ENCODE data around the gene BMP8A. TPM values are rescaled to one million over a fixed set of nuclear protein-coding genes. Genes with fewer than 3 reads are reported as not detected.

BMP8A gene
- total RNA-seq, 1 experiment from 2014 or later, result 0.11 TPM

- no peak for DNase-seq
- TF ChIP-seq EZH2phosphoT487 (IDR thresholded peaks at IDR 0.05; ENCODE audit: borderline replicate concordance, low read length), result no peak
- no peak for TF ChIP-seq EZH2 (IDR thresholded peaks at IDR 0.05; ENCODE audit: low read length, unreplicated experiment)
- no peak for TF ChIP-seq CTCF (conservative IDR thresholded peaks at IDR 0.05; ENCODE audit: low read depth, low read length)
- Histone ChIP-seq H3K9me2 (replicated peaks; ENCODE audit: low read length) (no peaks in the 10 kb centered on the region), H4K20me1 (ENCODE audit: low read length) (no peaks in the 10 kb centered on the region), H3K4me3 (ENCODE audit: low read length) (no peak overlapping the region), H3K4me2 (ENCODE audit: low read length) (no peak overlapping the region), H3F3A (ENCODE audit: low read length, unreplicated experiment) (no peaks in the 10 kb centered on the region), H3K36me3 (ENCODE audit: low read depth, low read length) (peaks cover 31% of the 10 kb centered on the region), H3K27ac (ENCODE audit: low read length) (no peak overlapping the region), H3K9me3 (ENCODE audit: low read length) (no peaks in the 10 kb centered on the region), H3K79me2 (ENCODE audit: low read length) (no peaks in the 10 kb centered on the region), H3K9ac (ENCODE audit: low read length) (no peak overlapping the region), H2AFZ (ENCODE audit: low read length) (no peak overlapping the region), H3K4me1 (ENCODE audit: insufficient read depth, low read length) (no peaks in the 10 kb centered on the region), H3K27me3 (ENCODE audit: low read length) (no peaks in the 10 kb centered on the region)
- POLR2A ChIA-PET (ENCODE audit: unreplicated experiment), result no interaction called here
- CTCF ChIA-PET, result no interaction called here
- no peak for ATAC-seq
- intact Hi-C loops (cut with micrococcal nuclease), result no loop called here
- no TSS peak for BruUV-seq (replicated peaks)
These were observed 6.9 kb upstream of the BMP8A start for GRCh38 chr1:39484564-39484963.

GRCh38 chr1:39485046-39485803, 6.2 kb upstream of the BMP8A start:
- ATAC-seq (no peak), DNase-seq (no peak)
- H3K4me3 ChIP-seq (ENCODE audit: low read length), result no peak overlapping the region
- intact Hi-C loops (cut with micrococcal nuclease), result no loop called here
- H3K79me2 ChIP-seq (ENCODE audit: low read length), result no peaks in the 10 kb centered on the region
- no peaks in the 10 kb centered on the region for H3F3A ChIP-seq (ENCODE audit: low read length, unreplicated experiment)
- no peaks in the 10 kb centered on the region for H3K27me3 ChIP-seq (ENCODE audit: low read length)
- no TSS peak for BruUV-seq (replicated peaks)
- H3K27ac ChIP-seq (ENCODE audit: low read length), result no peak overlapping the region
- no peaks in the 10 kb centered on the region for H3K9me2 ChIP-seq (replicated peaks; ENCODE audit: low read length)
- TF ChIP-seq EZH2 (IDR thresholded peaks at IDR 0.05; ENCODE audit: low read length, unreplicated experiment), result no peak
- TF ChIP-seq CTCF (conservative IDR thresholded peaks at IDR 0.05; ENCODE audit: low read depth, low read length), result no peak
- TF ChIP-seq EZH2phosphoT487 (IDR thresholded peaks at IDR 0.05; ENCODE audit: borderline replicate concordance, low read length), result no peak
- H3K9ac ChIP-seq (ENCODE audit: low read length), result no peak overlapping the region
- no peak overlapping the region for H3K4me2 ChIP-seq (ENCODE audit: low read length)
- CTCF ChIA-PET, result no interaction called here
- no peaks in the 10 kb centered on the region for H4K20me1 ChIP-seq (ENCODE audit: low read length)
- H3K9me3 ChIP-seq (ENCODE audit: low read length), result no peaks in the 10 kb centered on the region
- H3K4me1 ChIP-seq (ENCODE audit: insufficient read depth, low read length), result no peaks in the 10 kb centered on the region
- no peak overlapping the region for H2AFZ ChIP-seq (ENCODE audit: low read length)
- POLR2A ChIA-PET (ENCODE audit: unreplicated experiment), result no interaction called here
- peaks cover 26% of the 10 kb centered on the region for H3K36me3 ChIP-seq (ENCODE audit: low read depth, low read length)

DNA sequence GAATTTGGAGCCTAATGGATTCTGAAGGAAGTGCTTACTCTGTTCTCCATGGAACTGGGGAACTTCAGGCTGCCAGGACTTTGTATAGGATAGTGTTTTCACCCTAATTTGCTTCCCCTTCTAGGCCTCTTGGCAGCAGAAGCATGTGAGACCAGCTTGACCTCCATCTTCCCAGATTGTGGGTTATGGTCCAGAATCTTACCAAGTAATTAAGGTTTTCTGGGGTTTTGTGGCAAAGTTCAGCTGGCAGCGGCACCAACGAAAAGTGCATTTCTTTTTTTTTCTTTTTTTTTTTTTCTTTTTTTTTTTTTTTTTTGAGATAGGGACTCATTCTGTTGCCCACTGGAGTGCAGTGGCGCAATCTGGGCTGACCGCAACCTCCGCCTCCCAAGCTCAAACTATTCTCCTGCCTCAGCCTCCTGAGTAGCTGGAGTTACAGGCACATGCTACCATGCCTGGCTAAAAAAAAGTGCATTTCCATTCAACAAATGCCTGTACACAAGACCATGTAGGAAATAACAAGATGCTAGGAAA, 3.4 kb upstream of the BMP8A start:
- intact Hi-C loops (cut with micrococcal nuclease), result no loop called here
- Histone ChIP-seq H3K79me2 (ENCODE audit: low read length) (no peaks in the 10 kb centered on the region), H2AFZ (ENCODE audit: low read length) (no peak overlapping the region), H3K4me1 (ENCODE audit: insufficient read depth, low read length) (no peaks in the 10 kb centered on the region), H4K20me1 (ENCODE audit: low read length) (no peaks in the 10 kb centered on the region), H3K4me3 (ENCODE audit: low read length) (no peak overlapping the region), H3K27ac (ENCODE audit: low read length) (no peak overlapping the region), H3K9me3 (ENCODE audit: low read length) (no peaks in the 10 kb centered on the region), H3F3A (ENCODE audit: low read length, unreplicated experiment) (no peaks in the 10 kb centered on the region), H3K36me3 (ENCODE audit: low read depth, low read length) (peaks cover 16% of the 10 kb centered on the region), H3K9ac (ENCODE audit: low read length) (no peak overlapping the region), H3K27me3 (ENCODE audit: low read length) (no peaks in the 10 kb centered on the region), H3K4me2 (ENCODE audit: low read length) (no peak overlapping the region), H3K9me2 (replicated peaks; ENCODE audit: low read length) (no peaks in the 10 kb centered on the region)
- ChIA-PET POLR2A (ENCODE audit: unreplicated experiment) (no interaction called here), CTCF (interaction anchor here (0.6 kb wide), 1 partner anchor 170 kb away, joined by 4 read pairs; no protein-coding TSS in a partner anchor)
- ATAC-seq (no peak), DNase-seq (no peak)
- TF ChIP-seq EZH2 (IDR thresholded peaks at IDR 0.05; ENCODE audit: low read length, unreplicated experiment) (no peak), EZH2phosphoT487 (IDR thresholded peaks at IDR 0.05; ENCODE audit: borderline replicate concordance, low read length) (no peak), CTCF (conservative IDR thresholded peaks at IDR 0.05; ENCODE audit: low read depth, low read length) (no peak)
- BruUV-seq (replicated peaks), result no TSS peak

Measured in PC-3 (cell line).